Measurements from ENCODE around the gene DNA2. TPM values are rescaled to one million over a fixed set of nuclear protein-coding genes. Genes with fewer than 3 reads are reported as not detected.

Gene DNA2
- total RNA-seq, 1 experiment from 2014 or later = 23.2 TPM

DNA sequence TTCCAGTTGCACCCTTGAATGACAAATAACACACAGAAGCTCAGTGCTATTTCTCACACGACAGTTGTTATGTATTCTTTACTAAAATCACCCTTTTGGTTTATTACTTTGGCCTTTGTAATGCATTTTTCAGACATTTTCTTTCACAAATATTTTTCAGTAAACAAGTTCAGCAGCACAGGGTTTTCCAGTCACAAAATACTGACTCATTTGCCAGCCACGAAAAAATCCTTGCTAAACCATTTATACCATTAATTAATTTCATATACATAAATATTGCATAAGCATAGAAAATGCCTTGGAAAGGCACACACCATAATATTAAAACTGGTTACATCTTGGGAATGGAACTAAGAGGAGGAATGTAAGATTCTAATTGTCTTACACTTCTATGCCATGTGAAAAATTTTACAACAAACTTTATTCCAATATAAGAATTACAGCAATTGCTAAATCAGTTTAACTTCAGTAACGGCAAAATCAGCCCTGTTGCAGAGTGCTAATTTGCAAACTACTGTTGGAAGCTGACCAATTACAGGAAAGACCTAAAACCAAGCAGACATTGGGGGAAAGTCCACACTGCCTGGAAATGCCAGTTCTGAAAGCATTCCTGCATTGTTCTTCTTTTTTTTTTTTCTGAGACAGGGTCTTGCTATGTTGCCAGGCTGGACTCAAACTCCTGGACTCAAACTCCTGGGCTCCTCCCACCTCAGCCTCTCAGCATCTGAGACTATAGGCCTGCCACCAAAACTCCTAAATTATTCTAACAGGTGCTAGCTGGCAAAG lies 107.5 kb downstream of the DNA2 start:
- no peak for DNase-seq (ENCODE audit: low read depth)

Other genes with a start within 250 kb of the DNA2 start
- 0.07 TPM in 1 of 2 replicates, not detected in the other for gene ATOH7, start 239.9 kb downstream of the DNA2 start, total RNA-seq (2014; rRNA removed; shearing (Covaris generic))
- gene HNRNPH3, start 139.9 kb downstream of the DNA2 start, total RNA-seq (2014; rRNA removed; shearing (Covaris generic)) = 46.1 and 46.4 TPM in 2 replicates
- 3.5 and 9.1 TPM in 2 replicates for gene PBLD, start 139.0 kb downstream of the DNA2 start, total RNA-seq (2014; rRNA removed; shearing (Covaris generic))
- 16.7 and 18.3 TPM in 2 replicates for gene RUFY2, start 64.7 kb downstream of the DNA2 start, total RNA-seq (2014; rRNA removed; shearing (Covaris generic))
- 4.8 and 8.9 TPM in 2 replicates for gene SLC25A16, start 55.5 kb upstream of the DNA2 start, total RNA-seq (2014; rRNA removed; shearing (Covaris generic))
- 2.8 and 4.0 TPM in 2 replicates for gene TET1, start 88.4 kb upstream of the DNA2 start, total RNA-seq (2014; rRNA removed; shearing (Covaris generic))
- gene CCAR1, start 249.3 kb upstream of the DNA2 start, total RNA-seq (2014; rRNA removed; shearing (Covaris generic)) = 27.0 and 30.3 TPM in 2 replicates